ENCODE results near the gene SYCE1L. TPM values are rescaled to one million over a fixed set of nuclear protein-coding genes. Genes with fewer than 3 reads are reported as not detected.

The SYCE1L gene
- total RNA-seq, 3 donors from 2014 or later, result 0.48 to 5.1 (median 3.6) TPM

DNA sequence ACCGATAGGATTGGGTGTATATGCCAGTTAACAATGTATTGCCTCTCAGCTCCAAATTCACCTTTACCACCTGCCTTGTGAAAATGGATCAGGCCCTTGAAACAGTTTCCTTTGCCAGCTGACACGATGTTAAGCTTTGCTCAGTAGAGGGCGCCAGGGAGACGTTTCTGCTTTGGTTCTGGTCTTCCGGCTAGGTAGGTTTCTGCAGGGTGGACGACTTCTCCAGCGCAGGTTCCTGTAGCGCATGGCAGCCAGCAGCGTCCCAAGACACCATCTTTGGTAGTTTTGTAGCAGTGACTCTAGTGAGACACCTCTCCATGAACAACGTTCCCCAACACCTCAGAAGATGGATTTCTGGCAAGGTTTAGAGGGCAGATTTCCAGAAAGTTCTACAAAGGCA lies 24.0 kb downstream of the SYCE1L start:
- H3K9me3 ChIP-seq, result no peaks in the 10 kb centered on the region
- no peak for TF ChIP-seq CTCF (IDR thresholded peaks at IDR 0.05)
- TF ChIP-seq POLR2AphosphoS5 (IDR thresholded peaks at IDR 0.05), result no peak
- TF ChIP-seq POLR2A (IDR thresholded peaks at IDR 0.05), result no peak
- H3K4me1 ChIP-seq, result no peaks in the 10 kb centered on the region
- no peaks in the 10 kb centered on the region for H3K27me3 ChIP-seq
- intact Hi-C loops (cut with DNase I; ENCODE audit: low total_unique reads), result no loop called here
- no peak overlapping the region for H3K4me3 ChIP-seq
- no peak overlapping the region for H3K27ac ChIP-seq
- no peak for DNase-seq (ENCODE audit: low spot score in 2 of 2)
- no peaks in the 10 kb centered on the region for H3K36me3 ChIP-seq

- intact Hi-C loops (cut with DNase I; ENCODE audit: low total_unique reads), result no loop called here
- H3K36me3 ChIP-seq, result no peaks in the 10 kb centered on the region
- no peaks in the 10 kb centered on the region for H3K27me3 ChIP-seq
- no peaks in the 10 kb centered on the region for H3K4me1 ChIP-seq
- H3K9me3 ChIP-seq, result no peaks in the 10 kb centered on the region
- no peak overlapping the region for H3K27ac ChIP-seq
- DNase-seq (ENCODE audit: low spot score in 2 of 2), result no peak
- H3K4me3 ChIP-seq, result no peak overlapping the region
- TF ChIP-seq POLR2A (IDR thresholded peaks at IDR 0.05), result no peak
- TF ChIP-seq CTCF (IDR thresholded peaks at IDR 0.05), result no peak
- TF ChIP-seq POLR2AphosphoS5 (IDR thresholded peaks at IDR 0.05), result no peak
Observed at GRCh38 chr16:77225182-77225581, 26.0 kb downstream of the SYCE1L start.

GRCh38 chr16:77227745-77228144 lies 28.5 kb downstream of the SYCE1L start:
- Histone ChIP-seq H3K4me3 (no peak overlapping the region), H3K4me1 (no peaks in the 10 kb centered on the region), H3K36me3 (no peaks in the 10 kb centered on the region), H3K27me3 (no peaks in the 10 kb centered on the region), H3K27ac (no peak overlapping the region), H3K9me3 (no peaks in the 10 kb centered on the region)
- intact Hi-C loops (cut with DNase I; ENCODE audit: low total_unique reads), result no loop called here
- no peak for DNase-seq (ENCODE audit: low spot score in 2 of 2)
- no peak for TF ChIP-seq POLR2A (IDR thresholded peaks at IDR 0.05)
- TF ChIP-seq CTCF (IDR thresholded peaks at IDR 0.05), result no peak
- TF ChIP-seq POLR2AphosphoS5 (IDR thresholded peaks at IDR 0.05), result no peak

DNA sequence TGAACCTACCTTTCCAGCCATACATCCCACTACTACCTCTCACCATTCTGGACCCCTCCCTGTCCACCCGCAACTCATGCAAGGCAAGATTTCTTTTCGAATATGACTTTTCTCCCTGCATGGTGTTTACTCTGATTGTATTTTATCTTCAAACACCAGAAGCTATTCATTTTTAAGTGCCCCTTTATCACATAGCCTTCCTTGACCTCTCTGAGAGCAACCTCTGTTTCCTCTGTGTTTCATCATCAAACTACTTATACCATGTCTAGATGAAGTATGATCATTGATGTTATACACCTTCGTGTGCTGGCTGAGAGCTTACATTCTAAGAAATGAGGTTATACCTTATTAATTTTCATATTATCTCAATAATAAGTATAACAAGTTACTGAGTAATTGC lies 31.8 kb downstream of the SYCE1L start:
- H3K4me3 ChIP-seq, result no peak overlapping the region
- TF ChIP-seq POLR2AphosphoS5 (IDR thresholded peaks at IDR 0.05) (no peak), CTCF (IDR thresholded peaks at IDR 0.05) (no peak), POLR2A (IDR thresholded peaks at IDR 0.05) (no peak)
- H3K9me3 ChIP-seq, result no peaks in the 10 kb centered on the region
- no peaks in the 10 kb centered on the region for H3K36me3 ChIP-seq
- no peak for DNase-seq (ENCODE audit: low spot score in 2 of 2)
- H3K27me3 ChIP-seq, result peaks cover 0 to 3% of the 10 kb centered on the region in 2 donors
- H3K27ac ChIP-seq, result no peak overlapping the region
- intact Hi-C loops (cut with DNase I; ENCODE audit: low total_unique reads), result no loop called here
- no peaks in the 10 kb centered on the region for H3K4me1 ChIP-seq

- intact Hi-C loops (cut with DNase I; ENCODE audit: low total_unique reads), result no loop called here
- H3K9me3 ChIP-seq, result no peaks in the 10 kb centered on the region
- no peaks in the 10 kb centered on the region for H3K36me3 ChIP-seq
- H3K27me3 ChIP-seq, result peaks cover 0 to 3% of the 10 kb centered on the region in 2 donors
- TF ChIP-seq CTCF (IDR thresholded peaks at IDR 0.05) (no peak), POLR2A (IDR thresholded peaks at IDR 0.05) (no peak), POLR2AphosphoS5 (IDR thresholded peaks at IDR 0.05) (no peak)
- DNase-seq (ENCODE audit: low spot score in 2 of 2), result no peak
- no peak overlapping the region for H3K4me3 ChIP-seq
- H3K4me1 ChIP-seq, result no peaks in the 10 kb centered on the region
- no peak overlapping the region for H3K27ac ChIP-seq
Observed at GRCh38 chr16:77233799-77234519, 34.8 kb downstream of the SYCE1L start.
